Activated T-helper 17 cell treated with anti-CD3 and anti-CD28 coated beads, Interleukin-2, amount 50 U/mL, for 72 hours (primary cell): ENCODE results near the gene HOMER2. TPM values are rescaled to one million over a fixed set of nuclear protein-coding genes. Genes with fewer than 3 reads are reported as not detected.

Source experiments
- ATAC-seq: fragments of 150-1000 bp; cut with Tn5 transposase; replicated peaks from 2 replicates; pipeline ENCODE4 v1.10.0; 2021; ENCODE audit warnings: mild to moderate bottlenecking, moderate library complexity
- H3K27ac Mint-ChIP-seq: one replicate; pipeline ENCODE4 v1.8.0; 2022; ENCODE audit warnings: mixed read lengths
- H3K27me3 Mint-ChIP-seq: one replicate; pipeline ENCODE4 v1.8.0; 2022; ENCODE audit warnings: mixed read lengths
- H3K36me3 Mint-ChIP-seq: one replicate; pipeline ENCODE4 v1.8.0; 2022; ENCODE audit warnings: low read depth, mild to moderate bottlenecking, mixed read lengths
- H3K4me1 Mint-ChIP-seq: one replicate; pipeline ENCODE4 v1.8.0; 2022; ENCODE audit warnings: mixed read lengths
- H3K4me3 Mint-ChIP-seq: one replicate; pipeline ENCODE4 v1.8.0; 2022; ENCODE audit warnings: mild to moderate bottlenecking, mixed read lengths
- H3K9me3 Mint-ChIP-seq: one replicate; pipeline ENCODE4 v1.8.0; 2022; ENCODE audit warnings: mixed read lengths
- total RNA-seq, 2 donors: library from RNA; stranded (reverse); gene quantifications; one replicate each; pipeline ENCODE4 v1.2.3, GENCODE V29; 2022

Gene HOMER2
- total RNA-seq, 2 donors from 2014 or later: 6.2 to 8.7 TPM

GRCh38 chr15:82928711-82929110 lies 23.8 kb downstream of the HOMER2 start:
- no peaks in the 10 kb centered on the region for H3K36me3 Mint-ChIP-seq
- no peaks in the 10 kb centered on the region for H3K27me3 Mint-ChIP-seq
- no peak for ATAC-seq
- peaks cover 1% of the 10 kb centered on the region for H3K4me1 Mint-ChIP-seq
- no peaks in the 10 kb centered on the region for H3K9me3 Mint-ChIP-seq
- no peak overlapping the region for H3K27ac Mint-ChIP-seq
- H3K4me3 Mint-ChIP-seq: no peak overlapping the region

- no peak overlapping the region for H3K4me3 Mint-ChIP-seq
- no peak for ATAC-seq
- no peaks in the 10 kb centered on the region for H3K4me1 Mint-ChIP-seq
- no peak overlapping the region for H3K27ac Mint-ChIP-seq
- no peaks in the 10 kb centered on the region for H3K27me3 Mint-ChIP-seq
- no peaks in the 10 kb centered on the region for H3K36me3 Mint-ChIP-seq
- no peaks in the 10 kb centered on the region for H3K9me3 Mint-ChIP-seq
These were observed 28.8 kb downstream of the HOMER2 start for GRCh38 chr15:82923744-82924143.

GRCh38 chr15:82922737-82923136 lies 29.8 kb downstream of the HOMER2 start:
- no peaks in the 10 kb centered on the region for H3K4me1 Mint-ChIP-seq
- no peak overlapping the region for H3K4me3 Mint-ChIP-seq
- ATAC-seq: no peak
- no peaks in the 10 kb centered on the region for H3K27me3 Mint-ChIP-seq
- no peaks in the 10 kb centered on the region for H3K36me3 Mint-ChIP-seq
- no peaks in the 10 kb centered on the region for H3K9me3 Mint-ChIP-seq
- no peak overlapping the region for H3K27ac Mint-ChIP-seq

- no peak for ATAC-seq
- Mint-ChIP-seq H3K4me1 (no peaks in the 10 kb centered on the region), H3K9me3 (no peaks in the 10 kb centered on the region), H3K4me3 (no peak overlapping the region), H3K36me3 (no peaks in the 10 kb centered on the region), H3K27me3 (no peaks in the 10 kb centered on the region), H3K27ac (no peak overlapping the region)
These were observed 30.6 kb downstream of the HOMER2 start for GRCh38 chr15:82921939-82922338.

GRCh38 chr15:82921242-82921641 lies 31.3 kb downstream of the HOMER2 start:
- Mint-ChIP-seq H3K27me3 (no peaks in the 10 kb centered on the region), H3K9me3 (no peaks in the 10 kb centered on the region), H3K27ac (no peak overlapping the region), H3K36me3 (no peaks in the 10 kb centered on the region), H3K4me1 (no peaks in the 10 kb centered on the region), H3K4me3 (no peak overlapping the region)
- ATAC-seq: no peak

- no peaks in the 10 kb centered on the region for H3K4me1 Mint-ChIP-seq
- no peak overlapping the region for H3K4me3 Mint-ChIP-seq
- H3K36me3 Mint-ChIP-seq: no peaks in the 10 kb centered on the region
- no peaks in the 10 kb centered on the region for H3K27me3 Mint-ChIP-seq
- ATAC-seq: no peak
- no peak overlapping the region for H3K27ac Mint-ChIP-seq
- H3K9me3 Mint-ChIP-seq: no peaks in the 10 kb centered on the region
These were observed 33.2 kb downstream of the HOMER2 start for GRCh38 chr15:82919231-82919886.

GRCh38 chr15:82918607-82919230 lies 33.8 kb downstream of the HOMER2 start:
- no peak overlapping the region for H3K27ac Mint-ChIP-seq
- no peaks in the 10 kb centered on the region for H3K4me1 Mint-ChIP-seq
- no peaks in the 10 kb centered on the region for H3K9me3 Mint-ChIP-seq
- no peak overlapping the region for H3K4me3 Mint-ChIP-seq
- no peaks in the 10 kb centered on the region for H3K36me3 Mint-ChIP-seq
- no peaks in the 10 kb centered on the region for H3K27me3 Mint-ChIP-seq
- no peak for ATAC-seq

- H3K27me3 Mint-ChIP-seq: no peaks in the 10 kb centered on the region
- no peaks in the 10 kb centered on the region for H3K9me3 Mint-ChIP-seq
- no peak for ATAC-seq
- H3K36me3 Mint-ChIP-seq: no peaks in the 10 kb centered on the region
- H3K4me1 Mint-ChIP-seq: no peaks in the 10 kb centered on the region
- no peak overlapping the region for H3K4me3 Mint-ChIP-seq
- H3K27ac Mint-ChIP-seq: no peak overlapping the region
These were observed 34.4 kb downstream of the HOMER2 start for GRCh38 chr15:82918162-82918561.

- Mint-ChIP-seq H3K9me3 (no peaks in the 10 kb centered on the region), H3K27ac (no peak overlapping the region), H3K4me3 (no peak overlapping the region), H3K27me3 (peaks cover under 1% of the 10 kb centered on the region), H3K36me3 (no peaks in the 10 kb centered on the region), H3K4me1 (no peaks in the 10 kb centered on the region)
- ATAC-seq: no peak
These were observed 35.3 kb downstream of the HOMER2 start for GRCh38 chr15:82917249-82917648.

GRCh38 chr15:82916161-82916952 lies 36.2 kb downstream of the HOMER2 start:
- H3K9me3 Mint-ChIP-seq: no peaks in the 10 kb centered on the region
- no peaks in the 10 kb centered on the region for H3K36me3 Mint-ChIP-seq
- no peak for ATAC-seq
- H3K27ac Mint-ChIP-seq: no peak overlapping the region
- peaks cover 4% of the 10 kb centered on the region for H3K27me3 Mint-ChIP-seq
- H3K4me1 Mint-ChIP-seq: no peaks in the 10 kb centered on the region
- no peak overlapping the region for H3K4me3 Mint-ChIP-seq

- Mint-ChIP-seq H3K27me3 (peaks cover 6% of the 10 kb centered on the region), H3K36me3 (no peaks in the 10 kb centered on the region), H3K27ac (no peak overlapping the region), H3K4me1 (no peaks in the 10 kb centered on the region), H3K4me3 (no peak overlapping the region), H3K9me3 (peaks cover 2% of the 10 kb centered on the region)
- ATAC-seq: no peak
These were observed 38.1 kb downstream of the HOMER2 start for GRCh38 chr15:82914396-82914795.

GRCh38 chr15:82911458-82911857 lies 41.1 kb downstream of the HOMER2 start:
- Mint-ChIP-seq H3K4me1 (no peaks in the 10 kb centered on the region), H3K36me3 (no peaks in the 10 kb centered on the region), H3K9me3 (peaks cover 14% of the 10 kb centered on the region), H3K27me3 (peaks cover 19% of the 10 kb centered on the region), H3K27ac (no peak overlapping the region), H3K4me3 (no peak overlapping the region)
- no peak for ATAC-seq

GRCh38 chr15:82910721-82911120 lies 41.8 kb downstream of the HOMER2 start:
- ATAC-seq: no peak

GRCh38 chr15:82909080-82909815 lies 43.3 kb downstream of the HOMER2 start:
- no peak for ATAC-seq
- H3K36me3 Mint-ChIP-seq: no peaks in the 10 kb centered on the region
- H3K9me3 Mint-ChIP-seq: peaks cover 14% of the 10 kb centered on the region
- H3K27ac Mint-ChIP-seq: no peak overlapping the region
- H3K4me3 Mint-ChIP-seq: no peak overlapping the region
- H3K4me1 Mint-ChIP-seq: no peaks in the 10 kb centered on the region
- H3K27me3 Mint-ChIP-seq: peaks cover 26% of the 10 kb centered on the region

More at GRCh38 chr15:82910721-82911120, 41.8 kb downstream of the HOMER2 start:
- H3K4me1 Mint-ChIP-seq: no peaks in the 10 kb centered on the region
- H3K27me3 Mint-ChIP-seq: peaks cover 22% of the 10 kb centered on the region
- no peaks in the 10 kb centered on the region for H3K36me3 Mint-ChIP-seq
- H3K9me3 Mint-ChIP-seq: peaks cover 14% of the 10 kb centered on the region
- no peak overlapping the region for H3K27ac Mint-ChIP-seq
- H3K4me3 Mint-ChIP-seq: no peak overlapping the region
